Measurements from ENCODE around the gene KLHL18. TPM values are rescaled to one million over a fixed set of nuclear protein-coding genes. Genes with fewer than 3 reads are reported as not detected.
A peak's percentile ranks its signal among the peaks of the same experiment; 100 is the strongest.

Gene KLHL18
- 10 to 100 TPM; 37.3 to 47.9 (median 45.2) TPM for total RNA-seq
- 22.5 TPM for total RNA-seq (2013)

GRCh38 chr3:47282424-47283192, at the start of gene KLHL18, which contains the start of gene KIF9:
Gene KLHL18 (plus strand): TSS chr3:47282944. CDS start chr3:47282966, 22 bp downstream.
Gene KIF9 (minus strand): TSS chr3:47282799. CDS start chr3:47277374, 5,425 bp downstream.
- DNase-seq = peak; percentile 94 to 99
- intact Hi-C loops (cut with micrococcal nuclease) = loop anchor here (1.0 to 2.0 kb wide), 2 partner anchors 98 to 118 kb away; partner anchors contain the start of genes PTPN23 and SETD2
- no peak for TF ChIP-seq CTCF (IDR thresholded peaks at IDR 0.05)
- Mint-ChIP-seq H3K4me3 (peak within 1 kb of the TSS; percentile 99), H3K4me1 (peaks cover 37 to 43% of the 10 kb centered on the region in 2 donors), H3K36me3 (no peaks in the 10 kb centered on the region), H3K9me3 (no peaks in the 10 kb centered on the region), H3K27ac (peak within 1 kb of the TSS; percentile 97 to 100), H3K27me3 (ENCODE audit: low read depth in 2 of 2) (no peaks in the 10 kb centered on the region)
- H3K4me3 ChIP-seq (ENCODE audit: low read length) = peak within 1 kb of the TSS; percentile 92
- H3K27ac ChIP-seq (ENCODE audit: low read length) = peak within 1 kb of the TSS; percentile 98
- peaks cover 37% of the 10 kb centered on the region for H3K4me1 ChIP-seq (ENCODE audit: control insufficient read depth, insufficient read depth, low read length)
- H3K36me3 ChIP-seq (ENCODE audit: control insufficient read depth, insufficient read depth, low read length) = no peaks in the 10 kb centered on the region
- no peaks in the 10 kb centered on the region for H3K27me3 ChIP-seq (ENCODE audit: control insufficient read depth, insufficient read depth, low read length)
- under 1% methylated on average over 82 of the region's 82 CpGs for WGBS (ENCODE audit: insufficient coverage)
- ATAC-seq = peak; percentile 85 to 96 (median 87)
- H3K9me3 ChIP-seq (ENCODE audit: control insufficient read depth, insufficient read depth, low read length) = no peaks in the 10 kb centered on the region

GRCh38 chr3:47238017-47238416, 44.7 kb upstream of the KLHL18 start:
- no peaks in the 10 kb centered on the region for H3K36me3 Mint-ChIP-seq
- H3K27me3 Mint-ChIP-seq (ENCODE audit: low read depth in 2 of 2) = no peaks in the 10 kb centered on the region
- H3K27me3 ChIP-seq (ENCODE audit: control insufficient read depth, insufficient read depth, low read length) = no peaks in the 10 kb centered on the region
- no peaks in the 10 kb centered on the region for H3K9me3 ChIP-seq (ENCODE audit: control insufficient read depth, insufficient read depth, low read length)
- intact Hi-C loops (cut with micrococcal nuclease) = no loop called here
- TF ChIP-seq CTCF (IDR thresholded peaks at IDR 0.05) = no peak
- H3K9me3 Mint-ChIP-seq = no peaks in the 10 kb centered on the region
- no peaks in the 10 kb centered on the region for H3K4me1 Mint-ChIP-seq
- no peaks in the 10 kb centered on the region for H3K4me1 ChIP-seq (ENCODE audit: control insufficient read depth, insufficient read depth, low read length)
- no peak overlapping the region for H3K27ac Mint-ChIP-seq
- DNase-seq (no peak), ATAC-seq (no peak)
- H3K27ac ChIP-seq (ENCODE audit: low read length) = no peak overlapping the region
- 93% methylated on average over 3 of the region's 3 CpGs for WGBS (ENCODE audit: insufficient coverage)
- no peak overlapping the region for H3K4me3 ChIP-seq (ENCODE audit: low read length)
- no peak overlapping the region for H3K4me3 Mint-ChIP-seq
- H3K36me3 ChIP-seq (ENCODE audit: control insufficient read depth, insufficient read depth, low read length) = no peaks in the 10 kb centered on the region

GRCh38 chr3:47239929-47240328, 42.8 kb upstream of the KLHL18 start:
- no peaks in the 10 kb centered on the region for H3K9me3 Mint-ChIP-seq
- Histone ChIP-seq H3K27ac (ENCODE audit: low read length) (no peak overlapping the region), H3K36me3 (ENCODE audit: control insufficient read depth, insufficient read depth, low read length) (no peaks in the 10 kb centered on the region), H3K27me3 (ENCODE audit: control insufficient read depth, insufficient read depth, low read length) (no peaks in the 10 kb centered on the region), H3K4me3 (ENCODE audit: low read length) (no peak overlapping the region), H3K9me3 (ENCODE audit: control insufficient read depth, insufficient read depth, low read length) (no peaks in the 10 kb centered on the region), H3K4me1 (ENCODE audit: control insufficient read depth, insufficient read depth, low read length) (no peaks in the 10 kb centered on the region)
- no peak for ATAC-seq
- H3K27me3 Mint-ChIP-seq (ENCODE audit: low read depth in 2 of 2) = no peaks in the 10 kb centered on the region
- WGBS (ENCODE audit: insufficient coverage) = 91% methylated on average over 6 of the region's 6 CpGs
- TF ChIP-seq CTCF (IDR thresholded peaks at IDR 0.05) = no peak
- no peak overlapping the region for H3K27ac Mint-ChIP-seq
- H3K4me3 Mint-ChIP-seq = no peak overlapping the region
- H3K4me1 Mint-ChIP-seq = no peaks in the 10 kb centered on the region
- intact Hi-C loops (cut with micrococcal nuclease) = no loop called here
- no peak for DNase-seq
- no peaks in the 10 kb centered on the region for H3K36me3 Mint-ChIP-seq
